Natural killer cell (primary cell): ENCODE results near the gene KMT2A. TPM values are rescaled to one million over a fixed set of nuclear protein-coding genes. Genes with fewer than 3 reads are reported as not detected.

Source experiments
- ATAC-seq, 3 donors: fragments of 150-1000 bp in 2 of 3; fragments of 200-7000 bp in 1 of 3; cut with Tn5 transposase; 1 replicate in 1 of 3; 2 replicates in 2 of 3; pipeline ENCODE4 v1.10.0; 2021; ENCODE audit warnings: mild to moderate bottlenecking in 2 of 3, moderate library complexity in 2 of 3
- DNase-seq, 2 donors: peaks; one replicate each; pipeline versions ENCODE4 v3.0.0 to v3.0.0-alpha.2; 2013 to 2021; ENCODE audit warnings: mixed read lengths in 1 of 2
- H3K27ac ChIP-seq: one replicate; pipeline ENCODE4 v1.5.1; 2013; ENCODE audit warnings: mild to moderate bottlenecking, low read length
- H3K27me3 ChIP-seq: one replicate; pipeline ENCODE4 v1.6.1; 2013; ENCODE audit warnings: low read length; ENCODE audit not compliant: control insufficient read depth, insufficient read depth
- H3K36me3 ChIP-seq: one replicate; pipeline ENCODE4 v1.6.1; 2013; ENCODE audit warnings: low read length; ENCODE audit not compliant: control insufficient read depth, insufficient read depth
- H3K4me1 ChIP-seq: one replicate; pipeline ENCODE4 v1.6.1; 2013; ENCODE audit warnings: low read length; ENCODE audit not compliant: control insufficient read depth, insufficient read depth
- H3K4me3 ChIP-seq: one replicate; pipeline ENCODE4 v1.5.1; 2013; ENCODE audit warnings: low read length
- H3K9me3 ChIP-seq: one replicate; pipeline ENCODE4 v1.6.1; 2013; ENCODE audit warnings: low read length; ENCODE audit not compliant: control insufficient read depth, insufficient read depth
- H3K27ac Mint-ChIP-seq, 2 donors: one replicate each; pipeline ENCODE4 v1.8.0; 2022; ENCODE audit warnings: mild to moderate bottlenecking in 2 of 2, mixed read lengths in 2 of 2, moderate library complexity in 1 of 2
- H3K27me3 Mint-ChIP-seq, 2 donors: one replicate each; pipeline ENCODE4 v1.8.0; 2022; ENCODE audit warnings: low read depth in 2 of 2, mixed read lengths in 2 of 2
- H3K36me3 Mint-ChIP-seq: one replicate; pipeline ENCODE4 v1.8.0; 2022; ENCODE audit warnings: mixed read lengths
- H3K4me1 Mint-ChIP-seq, 2 donors: one replicate each; pipeline ENCODE4 v1.8.0; 2022; ENCODE audit warnings: mixed read lengths in 2 of 2
- H3K4me3 Mint-ChIP-seq: one replicate; pipeline ENCODE4 v1.8.0; 2022; ENCODE audit warnings: mild to moderate bottlenecking, moderate library complexity, mixed read lengths
- H3K9me3 Mint-ChIP-seq, 2 donors: one replicate each; pipeline ENCODE4 v1.8.0; 2022; ENCODE audit warnings: mixed read lengths in 2 of 2
- CTCF ChIP-seq: fragments of 200-600 bp; IDR thresholded peaks from one replicate; pipeline ENCODE4 v1.8.0; 2022; ENCODE audit warnings: antibody characterized with exemption
- WGBS: methylation state at CpG from one replicate; pipeline ENCODE4 v1.1.7; 2013; ENCODE audit warnings: missing lambda C conversion rate; ENCODE audit not compliant: insufficient coverage; 5-methylcytosine and 5-hydroxymethylcytosine counted together
- intact Hi-C: fragments of 100-400 bp; cut with micrococcal nuclease; formaldehyde crosslinking; loops from one replicate; pipeline ENCODE4 v1.14.2; 2022
- total RNA-seq, 4 donors: library from RNA; stranded (reverse); fragments of 120-200 nt in 1 of 4; gene quantifications; one replicate each; pipeline versions ENCODE4 v1.2.3 to v1.2.4, GENCODE V29; 2013 to 2022

The KMT2A gene
- total RNA-seq, 3 donors from 2014 or later (not counting 1 experiment from before 2014, with no cell fraction given), result 146 to 176 (median 157) TPM

DNA sequence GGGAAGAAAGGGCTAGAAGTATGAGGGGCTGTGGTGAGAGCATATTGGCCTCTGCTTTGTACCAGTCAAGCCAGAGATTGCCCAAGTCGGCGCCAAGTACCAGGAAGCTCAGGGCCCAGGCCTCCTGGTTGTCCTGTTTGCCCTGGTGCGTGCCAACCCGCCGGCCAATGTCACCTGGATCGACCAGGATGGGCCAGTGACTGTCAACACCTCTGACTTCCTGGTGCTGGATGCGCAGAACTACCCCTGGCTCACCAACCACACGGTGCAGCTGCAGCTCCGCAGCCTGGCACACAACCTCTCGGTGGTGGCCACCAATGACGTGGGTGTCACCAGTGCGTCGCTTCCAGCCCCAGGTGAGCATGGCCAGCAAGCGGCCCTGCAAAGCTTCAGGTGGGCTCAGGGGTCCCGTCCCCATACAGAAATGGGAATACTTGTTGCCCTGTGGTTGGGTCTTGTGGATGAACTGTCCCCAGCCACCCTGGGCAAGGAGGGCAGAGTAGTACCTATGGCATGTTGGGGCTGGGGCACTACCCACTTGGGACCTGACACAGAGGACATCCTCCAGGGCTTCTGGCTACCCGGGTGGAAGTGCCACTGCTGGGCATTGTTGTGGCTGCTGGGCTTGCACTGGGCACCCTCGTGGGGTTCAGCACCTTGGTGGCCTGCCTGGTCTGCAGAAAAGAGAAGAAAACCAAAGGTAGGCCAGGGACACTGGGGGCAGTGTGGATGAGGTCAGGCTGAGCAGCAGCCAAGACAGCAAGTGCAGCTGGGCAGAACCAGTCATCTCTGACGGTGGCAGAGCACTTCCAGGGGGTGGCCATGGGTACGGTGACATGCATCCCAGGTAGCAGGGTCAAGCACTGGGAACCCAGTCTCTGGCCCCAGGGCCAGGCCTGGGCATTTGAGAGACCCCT is 96.8 kb downstream of the KMT2A start:
- Histone ChIP-seq H3K27me3 (no peaks in the 10 kb centered on the region), H3K27ac (no peak overlapping the region), H3K4me3 (no peak overlapping the region), H3K4me1 (peaks cover 21% of the 10 kb centered on the region), H3K9me3 (no peaks in the 10 kb centered on the region), H3K36me3 (no peaks in the 10 kb centered on the region)
- ATAC-seq (no peak), DNase-seq (no peak)
- Mint-ChIP-seq H3K9me3 (no peaks in the 10 kb centered on the region), H3K27me3 (no peaks in the 10 kb centered on the region), H3K27ac (no peak overlapping the region), H3K4me1 (peaks cover 24 to 25% of the 10 kb centered on the region in 2 donors), H3K36me3 (no peaks in the 10 kb centered on the region), H3K4me3 (no peak overlapping the region)
- no peak for TF ChIP-seq CTCF
- WGBS, result 94% methylated on average over 19 of the region's 19 CpGs
- intact Hi-C loops, result no loop called here

- no peak overlapping the region for H3K27ac Mint-ChIP-seq
These were observed 97.8 kb downstream of the KMT2A start for GRCh38 chr11:118533769-118534729.

DNA sequence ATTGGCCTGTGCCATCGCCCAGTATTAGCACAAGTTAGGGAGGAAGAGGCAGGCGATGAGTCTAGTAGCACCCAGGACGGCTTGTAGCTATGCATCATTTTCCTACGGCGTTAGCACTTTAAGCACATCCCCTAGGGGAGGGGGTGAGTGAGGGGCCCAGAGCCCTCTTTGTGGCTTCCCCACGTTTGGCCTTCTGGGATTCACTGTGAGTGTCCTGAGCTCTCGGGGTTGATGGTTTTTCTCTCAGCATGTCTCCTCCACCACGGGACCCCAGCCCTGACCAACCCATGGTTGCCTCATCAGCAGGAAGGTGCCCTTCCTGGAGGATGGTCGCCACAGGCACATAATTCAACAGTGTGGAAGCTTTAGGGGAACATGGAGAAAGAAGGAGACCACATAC is 99.0 kb downstream of the KMT2A start:
- Mint-ChIP-seq H3K36me3 (no peaks in the 10 kb centered on the region), H3K4me1 (peaks cover 10 to 11% of the 10 kb centered on the region in 2 donors), H3K27me3 (no peaks in the 10 kb centered on the region), H3K27ac (no peak overlapping the region), H3K9me3 (no peaks in the 10 kb centered on the region), H3K4me3 (no peak overlapping the region)
- intact Hi-C loops, result no loop called here
- Histone ChIP-seq H3K4me3 (no peak overlapping the region), H3K4me1 (peaks cover 12% of the 10 kb centered on the region), H3K36me3 (no peaks in the 10 kb centered on the region), H3K27me3 (no peaks in the 10 kb centered on the region), H3K9me3 (no peaks in the 10 kb centered on the region), H3K27ac (no peak overlapping the region)
- TF ChIP-seq CTCF, result no peak
- ATAC-seq (no peak), DNase-seq (no peak)
- WGBS, result 90% methylated on average over 8 of the region's 9 CpGs

More at GRCh38 chr11:118533769-118534729, 97.8 kb downstream of the KMT2A start:
- intact Hi-C loops, result no loop called here
- DNase-seq (no peak), ATAC-seq (no peak)
- Mint-ChIP-seq H3K9me3 (no peaks in the 10 kb centered on the region), H3K36me3 (no peaks in the 10 kb centered on the region), H3K4me1 (peaks cover 22% of the 10 kb centered on the region in 2 donors), H3K4me3 (no peak overlapping the region), H3K27me3 (no peaks in the 10 kb centered on the region)
- 88% methylated on average over 27 of the region's 27 CpGs for WGBS
- no peaks in the 10 kb centered on the region for H3K27me3 ChIP-seq
- no peak overlapping the region for H3K4me3 ChIP-seq
- no peaks in the 10 kb centered on the region for H3K9me3 ChIP-seq
- no peaks in the 10 kb centered on the region for H3K36me3 ChIP-seq
- H3K27ac ChIP-seq, result no peak overlapping the region
- H3K4me1 ChIP-seq, result peaks cover 21% of the 10 kb centered on the region
- TF ChIP-seq CTCF, result no peak
